H1 (cell line): ENCODE data around the gene CREB1. TPM values are rescaled to one million over a fixed set of nuclear protein-coding genes. Genes with fewer than 3 reads are reported as not detected.

Experiments used
- CTCF ChIA-PET: fragments of 300-600 bp; sonication (Branson Sonifier 250); formaldehyde crosslinking; loops from one replicate; lab custom pipeline; 2021; ENCODE audit not compliant: partially characterized antibody; lab: Charles Lee
- POLR2A ChIA-PET: fragments of 300-600 bp; sonication (Branson Sonifier 250); formaldehyde crosslinking; loops from one replicate; lab custom pipeline; 2021; ENCODE audit warnings: inconsistent platforms; ENCODE audit not compliant: partially characterized antibody; lab: Charles Lee
- DNase-seq, 2 experiments: peaks; one replicate each; pipeline versions ENCODE4 v3.0.0 to v3.0.0-alpha.2; 2010 to 2022; ENCODE audit warnings: low spot score in 2 of 2, low read depth in 1 of 2, mixed read lengths in 1 of 2
- FAIRE-seq: peaks from 2 replicates; lab custom pipeline; 2011; peaks lifted over from hg19 to GRCh38; lab: Jason Lieb, UNC
- H2AFZ ChIP-seq: 2 replicates; pipeline ENCODE4 v1.8.1; 2012; ENCODE audit warnings: low read length, inconsistent platforms
- H2AK5ac ChIP-seq: 2 replicates; pipeline ENCODE4 v1.6.1; 2013; ENCODE audit warnings: low read depth, low read length
- H2BK120ac ChIP-seq: replicated peaks from 2 replicates; pipeline ENCODE3; 2013; ENCODE audit warnings: low read depth, low read length, inconsistent platforms
- H2BK12ac ChIP-seq: 2 replicates; pipeline ENCODE4 v1.6.1; 2013; ENCODE audit warnings: low read depth, low read length
- H2BK15ac ChIP-seq: 2 replicates; pipeline ENCODE4 v1.6.1; 2013; ENCODE audit warnings: low read length
- H2BK20ac ChIP-seq: 2 replicates; pipeline ENCODE4 v1.6.1; 2013; ENCODE audit warnings: low read length
- H2BK5ac ChIP-seq: 2 replicates; pipeline ENCODE4 v1.6.1; 2013; ENCODE audit warnings: low read depth, low read length
- H3K14ac ChIP-seq: 2 replicates; pipeline ENCODE4 v1.6.1; 2013; ENCODE audit warnings: inconsistent platforms; ENCODE audit not compliant: insufficient read length
- H3K18ac ChIP-seq: 2 replicates; pipeline ENCODE4 v1.6.1; 2013; ENCODE audit warnings: low read length; ENCODE audit errors: extremely low read depth
- H3K23ac ChIP-seq: 2 replicates; pipeline ENCODE4 v1.6.1; 2013; ENCODE audit warnings: inconsistent platforms; ENCODE audit not compliant: insufficient read length
- H3K23me2 ChIP-seq: 2 replicates; pipeline ENCODE4 v1.6.1; 2013; ENCODE audit warnings: low read depth, low read length
- H3K27ac ChIP-seq: 2 replicates; pipeline ENCODE4 v1.6.1; 2011; ENCODE audit warnings: low read depth, low read length, inconsistent platforms
- H3K27me3 ChIP-seq, 4 experiments: replicated peaks in 1 of 4; 1 replicate in 1 of 4; 2 replicates in 3 of 4; pipeline versions ENCODE4 v1.6.1 to v1.8.1; 2011 to 2013; ENCODE audit warnings: low read length in 3 of 4, mild to moderate bottlenecking in 3 of 4, inconsistent platforms in 2 of 4, mixed read lengths in 2 of 4, moderate library complexity in 1 of 4; ENCODE audit not compliant: control insufficient read depth in 3 of 4, insufficient read depth in 3 of 4; ENCODE audit errors: extremely low read depth in 1 of 4
- H3K36me3 ChIP-seq, 4 experiments: 2 replicates each; pipeline versions ENCODE4 v1.6.1 to v1.8.1; 2011 to 2013; ENCODE audit warnings: mild to moderate bottlenecking in 4 of 4, low read length in 3 of 4, moderate library complexity in 2 of 4, control low read depth in 1 of 4, inconsistent platforms in 1 of 4; ENCODE audit not compliant: insufficient read depth in 4 of 4, control insufficient read depth in 2 of 4
- H3K4ac ChIP-seq: replicated peaks from 2 replicates; pipeline ENCODE3; 2013; ENCODE audit warnings: low read length, low read depth, mixed read lengths, inconsistent platforms; ENCODE audit not compliant: insufficient read length
- H3K4me1 ChIP-seq, 4 experiments: replicated peaks in 1 of 4; 1 replicate in 1 of 4; 2 replicates in 3 of 4; pipeline versions ENCODE4 v1.6.1 to v1.8.1; 2011 to 2013; ENCODE audit warnings: low read length in 3 of 4, inconsistent platforms in 2 of 4, mixed read lengths in 1 of 4; ENCODE audit not compliant: insufficient read depth in 4 of 4, control insufficient read depth in 3 of 4
- H3K4me2 ChIP-seq, 2 experiments: 2 replicates each; pipeline versions ENCODE4 v1.6.1 to v1.8.1; 2011 to 2013; ENCODE audit warnings: low read depth in 2 of 2, low read length in 2 of 2, control low read depth in 1 of 2, inconsistent platforms in 1 of 2, mild to moderate bottlenecking in 1 of 2; ENCODE audit not compliant: insufficient read depth in 1 of 2
- H3K4me3 ChIP-seq, 4 experiments: fragments of 200-600, 300-600 bp in 1 of 4; sonication (generic), shearing (Covaris generic), sonication (Bioruptor Twin) in 1 of 4; 2 replicates each; pipeline versions ENCODE4 v1.5.1 to v1.8.1; 2011 to 2016; ENCODE audit warnings: low read length in 4 of 4, low read depth in 3 of 4, control low read depth in 2 of 4, inconsistent platforms in 2 of 4, mild to moderate bottlenecking in 2 of 4, mixed read lengths in 1 of 4, moderate library complexity in 1 of 4; ENCODE audit not compliant: insufficient read depth in 2 of 4; ENCODE audit errors: extremely low read depth in 1 of 4
- H3K56ac ChIP-seq: replicated peaks from 2 replicates; pipeline ENCODE3; 2013; ENCODE audit warnings: low read depth, mild to moderate bottlenecking, mixed read lengths, low read length, inconsistent platforms; ENCODE audit not compliant: insufficient read length
- H3K79me1 ChIP-seq: 2 replicates; pipeline ENCODE4 v1.6.1; 2013; ENCODE audit warnings: low read depth, low read length, control low read depth
- H3K79me2 ChIP-seq, 2 experiments: 2 replicates each; pipeline versions ENCODE4 v1.6.1 to v1.8.1; 2012 to 2013; ENCODE audit warnings: low read length in 2 of 2, mild to moderate bottlenecking in 2 of 2, inconsistent platforms in 1 of 2; ENCODE audit not compliant: insufficient read depth in 2 of 2, control insufficient read depth in 1 of 2
- H3K9ac ChIP-seq, 4 experiments: replicated peaks in 1 of 4; 1 replicate in 1 of 4; 2 replicates in 3 of 4; pipeline versions ENCODE4 v1.6.1 to v1.8.1; 2011 to 2013; ENCODE audit warnings: low read depth in 3 of 4, low read length in 3 of 4, control low read depth in 2 of 4, mild to moderate bottlenecking in 2 of 4, moderate library complexity in 2 of 4, inconsistent platforms in 1 of 4; ENCODE audit errors: extremely low read depth in 1 of 4
- H3K9me3 ChIP-seq, 2 experiments: 2 replicates each; pipeline versions ENCODE4 v1.6.1 to v1.8.1; 2012 to 2013; ENCODE audit warnings: mild to moderate bottlenecking in 2 of 2, moderate library complexity in 2 of 2, control low read depth in 1 of 2, inconsistent platforms in 1 of 2, low read depth in 1 of 2, low read length in 1 of 2, mixed read lengths in 1 of 2; ENCODE audit not compliant: insufficient read depth in 2 of 2
- H4K20me1 ChIP-seq, 2 experiments: replicated peaks in 1 of 2; 2 replicates each; pipeline versions ENCODE3 to v1.8.1; 2011 to 2013; ENCODE audit warnings: inconsistent platforms in 2 of 2, low read length in 2 of 2, mild to moderate bottlenecking in 1 of 2; ENCODE audit not compliant: insufficient read depth in 2 of 2, control insufficient read depth in 1 of 2
- H4K5ac ChIP-seq: 2 replicates; pipeline ENCODE4 v1.6.1; 2013; ENCODE audit warnings: low read length, low read depth, mixed read lengths, inconsistent platforms; ENCODE audit not compliant: insufficient read length
- H4K8ac ChIP-seq: 2 replicates; pipeline ENCODE4 v1.8.0; 2013; ENCODE audit warnings: mild to moderate bottlenecking, moderate library complexity, low read length, inconsistent platforms; ENCODE audit not compliant: insufficient read depth; ENCODE audit errors: extremely low read depth
- H4K91ac ChIP-seq: replicated peaks from 2 replicates; pipeline ENCODE3; 2013; ENCODE audit warnings: low read length, mixed read lengths, inconsistent platforms; ENCODE audit not compliant: insufficient read length
- RBBP5 ChIP-seq: IDR thresholded peaks from 2 replicates; pipeline ENCODE4 v1.7.1; 2012; ENCODE audit warnings: low read depth, mild to moderate bottlenecking, inconsistent platforms, low read length, moderate library complexity, borderline replicate concordance
- RFX5 ChIP-seq: IDR thresholded peaks from 2 replicates; pipeline ENCODE4 v1.6.1; 2011; ENCODE audit warnings: low read depth, low read length, improper control_type of control experiment, borderline replicate concordance
- WGBS, 2 experiments: shearing (Covaris generic) in 1 of 2; methylation state at CpG; one replicate each; pipeline versions ENCODE4 v1.1.6 to v1.1.7; 2013 to 2015; ENCODE audit warnings: low lambda C conversion rate in 2 of 2, mixed read lengths in 2 of 2, inconsistent platforms in 1 of 2, low coverage in 1 of 2, missing lambda C conversion rate in 1 of 2; ENCODE audit not compliant: insufficient replicate concordance in 2 of 2, insufficient coverage in 1 of 2, insufficient read length in 1 of 2; ENCODE audit errors: extremely low coverage in 1 of 2, missing lambda C conversion rate in 1 of 2; 5-methylcytosine and 5-hydroxymethylcytosine counted together
- polyA plus RNA-seq, 7 experiments: library from polyadenylated mRNA; depleted of rRNA in 3 of 7; stranded (reverse) in 5 of 7; unstranded in 2 of 7; fragments of >200 nt in 5 of 7; fragments of 200-250 nt in 2 of 7; gene quantifications; 1 replicate in 5 of 7; 2 replicates in 1 of 7; 4 replicates in 1 of 7; pipeline versions ENCODE4 v1.2.1 to v1.2.3, GENCODE V29; 2011 to 2013; ENCODE audit warnings: missing spikeins in 2 of 7, mixed read lengths in 2 of 7
- total RNA-seq: library from RNA; stranded (reverse); fragmentation: NEBNext Ultra II Directional; extraction: Animal tissue kit (Norgen Biotek cat#: 25700); gene quantifications from 2 replicates; pipeline ENCODE4 v1.2.1, GENCODE V29; 2021

The CREB1 gene
- total and polyA plus RNA-seq, 2 of the 8 experiments (the other 6 are each of a cell fraction or from before 2014, with no cell fraction given), result 46.3 to 99.0 TPM

GRCh38 chr2:207483477-207483876, 46.3 kb upstream of the CREB1 start:
- Histone ChIP-seq H3K14ac (no peak overlapping the region), H2BK120ac (no peak overlapping the region), H4K91ac (no peak overlapping the region), H3K79me1 (no peaks in the 10 kb centered on the region), H3K4me3 (no peak overlapping the region), H3K4ac (no peak overlapping the region), H3K4me1 (peaks cover 0 to 10% (median under 1%) of the 10 kb centered on the region in 4 experiments; a peak in 1 of 7 replicates), H4K8ac (no peak overlapping the region), H2AK5ac (no peak overlapping the region), H2AFZ (no peak overlapping the region), H2BK12ac (no peak overlapping the region), H2BK20ac (no peak overlapping the region), H2BK15ac (no peak overlapping the region), H3K4me2 (no peak overlapping the region), H2BK5ac (no peak overlapping the region), H3K23ac (no peak overlapping the region), H4K20me1 (no peaks in the 10 kb centered on the region), H3K18ac (no peak overlapping the region), H3K27me3 (no peaks in the 10 kb centered on the region), H3K27ac (no peak overlapping the region), H3K56ac (no peak overlapping the region), H3K79me2 (no peaks in the 10 kb centered on the region), H3K23me2 (no peaks in the 10 kb centered on the region), H3K9me3 (no peaks in the 10 kb centered on the region), H3K36me3 (no peaks in the 10 kb centered on the region), H3K9ac (no peak overlapping the region), H4K5ac (no peak overlapping the region)
- CTCF ChIA-PET, result interaction anchor here (1.4 kb wide), 1 partner anchor 701 kb away, joined by 3 read pairs; no protein-coding TSS in a partner anchor
- POLR2A ChIA-PET, result no interaction called here
- FAIRE-seq (no peak), DNase-seq (no peak)
- 94% methylated on average over 4 of the region's 4 CpGs; no CpG with 5 or more reads in 1 of the 2 experiments for WGBS, 2 experiments
- TF ChIP-seq RBBP5 (no peak), RFX5 (no peak)
